Keratinocyte (primary cell): ENCODE measurements around the gene PKP2.

Source experiments
- CTCF ChIP-seq, 3 experiments: IDR thresholded peaks in 1 of 3; conservative IDR thresholded peaks in 1 of 3; optimal IDR thresholded peaks in 1 of 3; 2 replicates in 2 of 3; 3 replicates in 1 of 3; pipeline versions ENCODE3 to v1.5.1; 2011; ENCODE audit warnings: low read length in 3 of 3, mild to moderate bottlenecking in 3 of 3, moderate library complexity in 2 of 3, control low read depth in 1 of 3, inconsistent platforms in 1 of 3; ENCODE audit not compliant: insufficient read depth in 2 of 3; ENCODE audit errors: extremely low read depth in 1 of 3
- EZH2 ChIP-seq: IDR thresholded peaks from one replicate; pipeline ENCODE4 v1.6.1; 2012; ENCODE audit warnings: inconsistent platforms, mild to moderate bottlenecking, low read length, moderate library complexity

GRCh38 chr12:32920506-32921085 lies 24.0 kb upstream of the PKP2 start:
- TF ChIP-seq CTCF (optimal IDR thresholded peaks at IDR 0.05 in 1 of 3, IDR thresholded peaks at IDR 0.05 in 1 of 3, conservative IDR thresholded peaks at IDR 0.05 in 1 of 3; ENCODE audit: extremely low read depth in 1 of 3, insufficient read depth in 2 of 3, low read length in 3 of 3) (no peak), EZH2 (no peak)
